Breast epithelium (tissue), 4 donors: ENCODE results near the gene GPATCH8. TPM values are rescaled to one million over a fixed set of nuclear protein-coding genes. Genes with fewer than 3 reads are reported as not detected.

Source experiments
- DNase-seq, 2 donors: peaks; one replicate each; pipeline ENCODE4 v3.0.0-alpha.2; 2019; ENCODE audit warnings: low spot score in 2 of 2
- H3K27ac ChIP-seq, 2 donors: fragments of 200-600 bp; sonication (generic) in 1 of 2; one replicate each; pipeline ENCODE4 v1.5.1; 2016 to 2019; ENCODE audit warnings: mild to moderate bottlenecking in 1 of 2
- H3K27me3 ChIP-seq, 2 donors: fragments of 200-600 bp; sonication (generic) in 1 of 2; one replicate each; pipeline versions ENCODE4 v1.5.1 to v1.6.0; 2017 to 2019; ENCODE audit warnings: control low read depth in 1 of 2, mild to moderate bottlenecking in 1 of 2
- H3K36me3 ChIP-seq: fragments of 200-600 bp; one replicate; pipeline ENCODE4 v1.5.1; 2019
- H3K4me1 ChIP-seq, 2 donors: fragments of 200-600 bp; sonication (generic); one replicate each; pipeline ENCODE4 v1.5.1; 2016 to 2019; ENCODE audit warnings: control low read depth in 1 of 2
- H3K4me3 ChIP-seq, 3 donors: fragments of 200-600 bp; sonication (generic); 1 replicate in 2 of 3; 2 replicates in 1 of 3; pipeline ENCODE4 v1.5.1; 2016 to 2019; ENCODE audit warnings: mild to moderate bottlenecking in 3 of 3, moderate library complexity in 2 of 3
- H3K9me3 ChIP-seq, 2 donors: fragments of 200-600 bp; sonication (generic) in 1 of 2; one replicate each; pipeline ENCODE4 v1.5.1; 2016 to 2019; ENCODE audit warnings: control low read depth in 1 of 2
- POLR2A ChIP-seq: fragments of 450-650 bp; IDR thresholded peaks from one replicate; pipeline ENCODE4 v1.6.1; 2016; ENCODE audit warnings: antibody characterized with exemption, mild to moderate bottlenecking, moderate library complexity
- POLR2AphosphoS5 ChIP-seq, 3 donors: sonication (generic); formaldehyde crosslinking; IDR thresholded peaks; one replicate each; pipeline ENCODE4 v1.6.1; 2017; ENCODE audit warnings: antibody characterized with exemption in 3 of 3
- intact Hi-C: fragments of 100-400 bp; cut with DNase I; formaldehyde crosslinking; loops from one replicate; pipeline ENCODE4 v1.15.1; 2023; ENCODE audit warnings: low total_unique reads
- total RNA-seq, 3 donors: library from RNA; depleted of rRNA; stranded (reverse); fragments of >200 nt; gene quantifications; one replicate each; pipeline ENCODE4 v1.1.0, GENCODE V29; 2016
- TF ChIP-seq, protein P1 (sequence below), 3 donors: fragments of 450-650 bp; IDR thresholded peaks; one replicate each; pipeline ENCODE4 v1.5.1; 2016 to 2017; ENCODE audit warnings: antibody characterized with exemption in 3 of 3, mild to moderate bottlenecking in 3 of 3, moderate library complexity in 3 of 3

The GPATCH8 gene
- total RNA-seq, 3 donors from 2014 or later: 36.8 to 62.5 (median 51.5) TPM

DNA sequence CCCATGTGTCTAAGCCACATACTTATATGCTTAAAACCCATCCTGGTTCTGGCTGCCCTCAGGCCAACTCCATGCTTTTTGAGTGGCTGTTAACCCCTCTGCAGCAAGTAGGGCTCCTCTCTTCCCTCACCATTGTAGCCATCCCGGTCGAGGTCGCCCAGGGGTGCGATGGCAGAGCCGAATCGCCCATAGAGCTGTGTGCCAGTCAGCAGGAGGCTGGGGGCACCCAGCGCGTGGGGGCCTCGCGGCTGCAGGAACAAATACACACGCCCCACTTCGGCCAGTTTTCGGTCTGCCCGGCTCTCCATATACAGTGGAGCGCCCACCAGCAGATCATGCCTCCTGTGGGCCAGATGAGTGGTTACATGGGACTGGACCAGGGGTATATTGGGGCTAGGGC lies 119.8 kb downstream of the GPATCH8 start:
- no peaks in the 10 kb centered on the region for H3K36me3 ChIP-seq
- H3K4me1 ChIP-seq: no peaks in the 10 kb centered on the region
- H3K27me3 ChIP-seq: no peaks in the 10 kb centered on the region
- H3K4me3 ChIP-seq: no peak overlapping the region
- no peak for DNase-seq
- H3K27ac ChIP-seq: no peak overlapping the region
- H3K9me3 ChIP-seq: no peaks in the 10 kb centered on the region
- intact Hi-C loops: no loop called here
- TF ChIP-seq, protein P1, sequence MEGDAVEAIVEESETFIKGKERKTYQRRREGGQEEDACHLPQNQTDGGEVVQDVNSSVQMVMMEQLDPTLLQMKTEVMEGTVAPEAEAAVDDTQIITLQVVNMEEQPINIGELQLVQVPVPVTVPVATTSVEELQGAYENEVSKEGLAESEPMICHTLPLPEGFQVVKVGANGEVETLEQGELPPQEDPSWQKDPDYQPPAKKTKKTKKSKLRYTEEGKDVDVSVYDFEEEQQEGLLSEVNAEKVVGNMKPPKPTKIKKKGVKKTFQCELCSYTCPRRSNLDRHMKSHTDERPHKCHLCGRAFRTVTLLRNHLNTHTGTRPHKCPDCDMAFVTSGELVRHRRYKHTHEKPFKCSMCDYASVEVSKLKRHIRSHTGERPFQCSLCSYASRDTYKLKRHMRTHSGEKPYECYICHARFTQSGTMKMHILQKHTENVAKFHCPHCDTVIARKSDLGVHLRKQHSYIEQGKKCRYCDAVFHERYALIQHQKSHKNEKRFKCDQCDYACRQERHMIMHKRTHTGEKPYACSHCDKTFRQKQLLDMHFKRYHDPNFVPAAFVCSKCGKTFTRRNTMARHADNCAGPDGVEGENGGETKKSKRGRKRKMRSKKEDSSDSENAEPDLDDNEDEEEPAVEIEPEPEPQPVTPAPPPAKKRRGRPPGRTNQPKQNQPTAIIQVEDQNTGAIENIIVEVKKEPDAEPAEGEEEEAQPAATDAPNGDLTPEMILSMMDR (IDR thresholded peaks at IDR 0.05): no peak
- TF ChIP-seq POLR2A: no peak
- TF ChIP-seq POLR2AphosphoS5 (IDR thresholded peaks at IDR 0.05): no peak

DNA sequence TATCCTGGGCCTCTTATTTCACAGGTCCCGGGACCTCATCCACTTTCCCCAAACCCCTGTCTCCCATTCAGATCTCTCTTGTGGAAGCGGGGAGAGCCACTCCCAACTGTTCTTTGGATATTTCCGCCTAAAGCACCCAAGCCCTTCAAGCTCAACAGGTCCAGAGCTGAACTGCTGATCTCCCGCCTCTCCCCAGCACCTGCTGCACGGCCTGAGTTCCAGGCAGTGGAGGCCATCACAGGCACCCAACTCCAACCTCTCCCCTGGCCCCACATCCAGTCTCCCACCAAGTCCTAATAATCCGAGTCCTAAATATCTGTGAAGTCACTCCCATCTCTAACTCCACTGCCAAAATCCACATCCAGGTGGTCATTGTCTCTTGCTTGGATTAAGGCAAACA lies 120.3 kb downstream of the GPATCH8 start:
- no peaks in the 10 kb centered on the region for H3K4me1 ChIP-seq
- H3K4me3 ChIP-seq: no peak overlapping the region
- H3K9me3 ChIP-seq: no peaks in the 10 kb centered on the region
- intact Hi-C loops: no loop called here
- no peaks in the 10 kb centered on the region for H3K36me3 ChIP-seq
- H3K27ac ChIP-seq: no peak overlapping the region
- no peak for DNase-seq
- TF ChIP-seq POLR2AphosphoS5 (IDR thresholded peaks at IDR 0.05) (no peak), POLR2A (no peak)
- TF ChIP-seq, protein P1 (IDR thresholded peaks at IDR 0.05): no peak
- H3K27me3 ChIP-seq: no peaks in the 10 kb centered on the region

DNA sequence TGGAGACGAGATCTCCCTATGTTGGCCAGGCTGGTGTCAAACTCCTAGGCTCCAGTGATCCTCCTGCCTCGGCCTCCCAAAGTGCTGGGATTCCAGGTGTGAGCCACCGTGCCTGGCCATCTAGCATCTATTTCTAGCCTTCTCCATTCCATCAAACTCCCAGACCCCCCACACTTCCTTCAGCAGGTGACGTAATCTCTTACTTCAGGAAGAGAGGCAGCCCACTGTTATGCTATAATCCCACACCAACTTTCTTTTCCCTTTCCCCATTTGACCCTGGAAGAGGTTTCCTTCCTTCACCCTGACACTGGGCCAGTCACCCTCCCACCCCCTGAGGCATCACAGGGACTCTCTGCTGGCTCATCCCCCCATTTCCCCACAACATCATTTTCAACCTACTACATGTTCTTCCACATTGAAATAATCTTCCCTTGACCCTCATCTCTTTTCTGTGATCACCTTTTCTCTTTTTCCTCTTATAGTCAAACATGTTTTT lies 121.3 kb downstream of the GPATCH8 start:
- Histone ChIP-seq H3K9me3 (no peaks in the 10 kb centered on the region), H3K27ac (no peak overlapping the region), H3K27me3 (no peaks in the 10 kb centered on the region), H3K4me3 (no peak overlapping the region), H3K36me3 (no peaks in the 10 kb centered on the region), H3K4me1 (no peaks in the 10 kb centered on the region)
- intact Hi-C loops: no loop called here
- TF ChIP-seq POLR2A (no peak), POLR2AphosphoS5 (IDR thresholded peaks at IDR 0.05) (no peak)
- TF ChIP-seq, protein P1 (IDR thresholded peaks at IDR 0.05): no peak
- peak in 1 of 2 donors; percentile 30 for DNase-seq

DNA sequence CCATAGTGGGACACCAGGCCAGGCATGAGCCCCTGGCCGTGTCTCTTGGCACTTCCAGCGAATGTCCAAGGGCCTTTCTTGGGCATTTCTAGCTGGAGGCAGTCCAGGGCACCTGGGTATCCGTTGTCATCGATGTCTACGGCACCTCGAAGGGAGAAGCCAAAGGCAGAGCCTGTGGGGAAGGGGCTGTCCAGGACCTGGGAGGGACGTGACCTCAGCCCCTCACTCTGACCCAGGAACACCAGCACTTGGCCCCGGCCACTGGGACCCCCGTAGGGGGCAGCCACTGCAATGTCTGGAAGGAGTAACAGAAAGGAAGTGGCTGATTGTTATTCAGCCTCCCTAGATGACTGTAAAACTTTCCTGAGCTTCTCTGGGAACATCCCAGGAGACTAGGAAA lies 122.4 kb downstream of the GPATCH8 start:
- Histone ChIP-seq H3K4me1 (no peaks in the 10 kb centered on the region), H3K36me3 (no peaks in the 10 kb centered on the region), H3K9me3 (no peaks in the 10 kb centered on the region), H3K27me3 (no peaks in the 10 kb centered on the region), H3K4me3 (no peak overlapping the region), H3K27ac (no peak overlapping the region)
- TF ChIP-seq, protein P1 (IDR thresholded peaks at IDR 0.05): no peak
- no peak for TF ChIP-seq POLR2AphosphoS5 (IDR thresholded peaks at IDR 0.05)
- TF ChIP-seq POLR2A: no peak
- no peak for DNase-seq
- intact Hi-C loops: no loop called here

DNA sequence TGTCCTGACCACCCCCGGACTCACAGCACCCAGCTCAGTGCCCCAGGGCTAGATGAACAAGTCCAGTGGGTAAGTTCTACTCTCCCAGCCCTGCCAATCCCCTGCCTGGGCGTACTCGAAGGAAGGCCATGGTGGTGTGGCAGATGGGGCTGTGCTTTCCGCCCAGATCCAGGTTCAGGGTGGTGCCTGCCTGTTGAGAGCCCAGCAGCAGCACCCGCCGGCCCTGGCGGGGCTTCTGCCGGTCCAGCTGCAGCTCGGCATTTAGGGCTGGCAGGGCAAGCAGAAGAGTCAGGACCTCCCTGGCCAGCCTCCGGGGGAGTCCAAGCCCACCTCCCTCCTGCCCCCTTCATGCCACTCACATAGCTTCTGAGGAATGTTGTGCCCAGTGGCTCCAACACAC lies 123.3 kb downstream of the GPATCH8 start:
- H3K4me3 ChIP-seq: no peak overlapping the region
- TF ChIP-seq, protein P1 (IDR thresholded peaks at IDR 0.05): no peak
- TF ChIP-seq POLR2A (no peak), POLR2AphosphoS5 (IDR thresholded peaks at IDR 0.05) (no peak)
- no peak overlapping the region for H3K27ac ChIP-seq
- H3K4me1 ChIP-seq: no peaks in the 10 kb centered on the region
- no peak for DNase-seq
- H3K27me3 ChIP-seq: no peaks in the 10 kb centered on the region
- H3K36me3 ChIP-seq: no peaks in the 10 kb centered on the region
- intact Hi-C loops: no loop called here
- H3K9me3 ChIP-seq: no peaks in the 10 kb centered on the region
